Dedifferentiated amniotic fluid mesenchymal stem cell (primary cell): ENCODE results near the gene SLC5A3.

Source experiments
- DNase-seq: peaks from one replicate; pipeline ENCODE4 v3.0.0-alpha.2; 2016; ENCODE audit errors: extremely low spot score

SLC5A3 gene

DNA sequence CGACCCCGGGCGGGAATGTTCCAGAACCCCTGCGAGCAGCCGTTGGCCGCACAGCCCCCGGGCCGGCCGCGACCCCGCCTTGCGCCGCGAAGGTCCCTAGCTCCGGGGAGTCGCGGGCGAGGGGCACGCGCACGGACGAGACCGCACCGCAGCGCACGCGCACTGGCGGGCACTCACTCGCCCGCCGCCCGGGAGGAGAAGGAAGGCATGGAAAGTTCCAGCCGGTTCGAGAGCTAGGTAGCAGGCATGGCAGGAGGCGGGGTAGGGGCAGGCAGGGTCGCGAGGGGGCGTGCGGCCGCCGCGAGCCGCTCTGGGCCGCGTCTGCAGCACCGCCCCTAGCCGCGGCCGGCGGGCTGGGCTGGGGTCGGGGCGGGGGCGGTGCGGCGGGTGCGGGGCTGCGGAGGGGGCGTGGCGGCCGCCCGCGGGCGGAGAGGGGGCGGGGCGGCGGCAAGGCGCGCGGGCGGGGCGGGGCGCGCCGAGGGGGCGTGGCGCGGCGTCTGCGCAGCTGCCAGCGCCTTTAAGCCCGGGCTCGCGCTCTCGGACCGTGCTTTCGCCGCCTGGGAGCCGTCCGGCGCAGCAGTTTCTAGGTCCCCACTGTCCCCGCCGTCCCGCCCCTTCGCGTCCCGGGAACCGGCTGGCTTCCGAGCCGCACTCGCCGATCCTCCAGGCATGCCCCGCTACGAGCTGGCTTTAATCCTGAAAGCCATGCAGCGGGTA is at the start of gene SLC5A3, which contains the start of gene MRPS6:
TSS of gene SLC5A3 (plus strand) at position 547 of the 717 bp plus-strand sequence. CDS start 21,621 bp downstream, outside the sequence.
TSS of gene MRPS6 (plus strand) at position 547 of the 717 bp plus-strand sequence. CDS start at position 670, 123 bp downstream.
- DNase-seq = peak; percentile 66

- no peak for DNase-seq
Measured at GRCh38 chr21:34023691-34024373, 49.5 kb upstream of the SLC5A3 start.

DNA sequence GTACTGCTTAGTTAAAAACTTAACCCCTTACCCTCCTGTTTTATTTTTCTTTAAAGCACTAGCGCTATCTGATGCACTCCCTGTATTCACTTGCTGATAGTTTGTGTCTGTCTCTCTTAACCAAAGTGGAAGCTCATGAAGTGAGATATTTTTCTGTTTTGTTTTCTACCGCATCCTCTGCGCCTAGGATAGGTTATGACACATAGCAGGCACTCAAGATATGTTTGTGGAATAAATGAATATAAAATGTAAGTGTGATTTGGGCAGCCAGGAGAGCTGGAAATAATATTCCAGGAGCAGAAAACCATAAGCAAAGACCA is 49.0 kb upstream of the SLC5A3 start:
- no peak for DNase-seq

DNA sequence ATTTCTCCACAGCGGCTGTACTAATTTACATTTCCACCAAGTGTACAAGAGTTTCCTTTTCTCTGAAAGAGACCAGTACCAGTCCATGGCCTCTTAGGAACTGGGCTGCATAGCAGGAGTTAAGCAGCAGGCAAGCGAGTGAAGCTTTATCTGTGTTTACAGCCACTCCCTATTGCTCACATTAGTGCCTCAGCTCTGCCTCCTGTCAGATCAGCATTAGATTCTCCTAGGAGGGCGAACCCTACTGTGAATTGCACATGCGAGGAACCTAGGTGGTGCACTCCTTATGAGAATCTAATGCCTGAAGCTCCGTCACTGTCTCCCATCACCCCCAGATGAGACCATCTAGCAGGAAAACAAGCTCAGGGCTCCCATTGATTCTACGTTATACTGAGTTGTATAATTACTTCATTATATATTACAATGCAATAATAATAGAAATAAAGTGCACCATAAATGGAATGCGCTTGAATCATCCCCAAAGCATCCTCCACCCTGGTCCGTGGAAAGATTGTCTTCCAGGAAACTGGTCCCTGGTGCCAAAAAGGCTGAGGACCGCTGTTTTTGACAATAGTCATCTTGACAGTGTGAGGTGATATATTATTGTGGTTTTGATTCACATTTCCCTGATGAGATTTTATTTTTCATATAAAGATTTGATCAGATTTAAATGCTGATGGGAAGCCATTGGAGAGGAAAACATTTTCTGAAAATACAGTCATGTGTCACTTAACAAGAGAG is 45.5 kb upstream of the SLC5A3 start:
- DNase-seq = no peak

- peak; percentile 76 for DNase-seq
Measured at GRCh38 chr21:34029743-34030528, 43.4 kb upstream of the SLC5A3 start.

DNA sequence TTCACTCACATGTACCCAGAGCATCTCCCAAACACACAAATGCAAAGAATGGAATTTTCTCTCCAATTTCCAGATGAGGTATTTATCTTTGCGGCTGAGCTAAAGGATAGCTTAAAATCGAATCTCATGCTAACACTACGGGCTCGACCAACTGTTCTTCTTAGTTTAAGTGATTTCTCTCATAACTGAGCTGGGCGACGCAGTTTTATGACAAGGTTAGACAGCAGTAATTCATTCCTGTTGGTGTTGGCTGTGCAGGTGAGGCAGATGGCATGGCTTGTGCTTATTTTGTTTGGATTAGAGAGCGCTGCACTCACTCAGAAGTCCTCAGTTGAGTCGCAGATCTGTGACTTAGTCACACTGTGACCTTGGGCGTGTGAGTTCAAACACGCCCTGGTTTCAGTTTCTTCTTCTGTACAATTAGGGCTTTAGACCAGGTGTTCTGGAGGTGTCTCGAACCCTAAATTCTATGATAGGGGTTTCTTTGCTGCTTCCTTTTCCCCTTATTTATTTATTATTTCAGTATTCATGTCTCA is 41.5 kb upstream of the SLC5A3 start:
- no peak for DNase-seq

- DNase-seq = no peak
Measured at GRCh38 chr21:34034369-34035014, 38.9 kb upstream of the SLC5A3 start.

- no peak for DNase-seq
Measured at GRCh38 chr21:34035619-34036354, 37.6 kb upstream of the SLC5A3 start.

- no peak for DNase-seq
Measured at GRCh38 chr21:34037009-34037795, 36.2 kb upstream of the SLC5A3 start.

DNA sequence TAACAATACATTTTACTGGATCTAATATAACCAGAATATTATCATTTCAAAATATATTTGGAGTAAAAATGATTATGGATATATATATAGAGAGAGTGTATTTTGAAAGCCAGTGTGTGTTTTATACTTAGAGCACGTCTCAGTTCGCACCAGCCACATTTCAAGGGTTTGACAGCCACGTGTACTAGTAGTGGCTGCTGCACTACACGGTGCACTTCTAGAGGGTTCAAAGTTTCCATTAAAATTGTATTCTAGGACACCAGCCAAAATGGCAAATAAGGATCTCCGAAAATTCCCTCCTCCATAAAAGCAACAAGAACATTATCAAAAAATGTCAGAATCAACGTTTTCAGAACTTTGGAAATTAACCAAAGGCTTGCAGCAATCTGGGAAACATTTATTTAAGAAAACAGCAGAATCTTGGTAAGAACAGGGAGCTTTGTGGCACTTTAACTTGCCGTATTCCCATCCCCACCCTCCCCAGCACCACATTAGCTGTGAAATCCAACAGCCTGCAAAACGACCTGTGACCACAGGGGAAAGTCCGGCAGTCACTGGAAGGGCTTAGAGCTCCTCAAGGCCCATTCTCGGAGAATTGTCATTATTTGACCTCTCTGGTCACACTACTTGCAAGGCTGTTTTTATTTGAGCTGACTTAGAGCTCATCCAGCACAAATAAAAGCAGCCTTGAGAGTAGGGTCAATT is 33.5 kb upstream of the SLC5A3 start:
- DNase-seq = no peak

GRCh38 chr21:34042735-34043134 is 30.6 kb upstream of the SLC5A3 start:
- no peak for DNase-seq

GRCh38 chr21:34043333-34043732 is 30.0 kb upstream of the SLC5A3 start:
- DNase-seq = no peak

DNA sequence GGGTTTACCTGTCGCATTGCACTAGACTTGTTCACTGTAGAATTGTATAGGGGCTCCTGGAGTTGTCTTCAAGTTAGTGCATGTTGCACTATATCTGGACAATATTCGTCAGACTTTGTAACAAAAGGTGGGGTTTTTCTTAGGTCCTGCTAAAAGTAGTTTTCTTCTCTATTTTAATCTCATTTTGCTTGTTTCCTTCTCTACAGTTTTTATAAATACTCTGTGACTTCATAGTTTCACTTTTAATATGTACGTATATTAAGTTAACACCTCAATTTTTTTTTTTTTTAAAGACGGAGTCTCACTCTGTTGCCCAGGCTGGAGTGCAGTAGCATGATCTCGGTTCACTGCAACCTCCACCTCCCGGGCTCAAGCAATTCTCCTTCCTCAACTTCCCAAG is 26.5 kb upstream of the SLC5A3 start:
- no peak for DNase-seq

GRCh38 chr21:34047835-34048234 is 25.5 kb upstream of the SLC5A3 start:
- DNase-seq = no peak

- no peak for DNase-seq
Measured at GRCh38 chr21:34052171-34052570, 21.2 kb upstream of the SLC5A3 start.

GRCh38 chr21:34054259-34054658 is 19.1 kb upstream of the SLC5A3 start:
- no peak for DNase-seq

DNA sequence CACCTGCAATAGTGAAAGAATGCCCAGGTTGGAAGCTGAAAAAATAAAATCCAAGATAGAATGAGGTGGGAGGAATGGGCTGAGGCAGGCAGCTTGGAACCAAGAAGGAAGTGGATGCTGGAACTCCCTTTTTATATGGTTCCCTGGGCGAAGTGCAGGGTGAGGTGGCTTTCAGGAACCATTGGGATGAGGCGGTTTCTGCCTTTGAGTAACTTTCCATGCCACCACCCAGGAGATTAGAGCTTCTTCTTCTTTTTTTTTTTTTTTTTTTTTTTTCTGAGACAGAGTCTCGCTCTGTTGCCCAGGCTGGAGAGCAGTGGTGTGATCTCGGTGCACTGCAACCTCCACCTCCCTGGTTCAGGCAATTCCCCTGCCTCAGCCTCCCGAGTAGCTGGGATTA is 17.8 kb upstream of the SLC5A3 start:
- DNase-seq = no peak

DNA sequence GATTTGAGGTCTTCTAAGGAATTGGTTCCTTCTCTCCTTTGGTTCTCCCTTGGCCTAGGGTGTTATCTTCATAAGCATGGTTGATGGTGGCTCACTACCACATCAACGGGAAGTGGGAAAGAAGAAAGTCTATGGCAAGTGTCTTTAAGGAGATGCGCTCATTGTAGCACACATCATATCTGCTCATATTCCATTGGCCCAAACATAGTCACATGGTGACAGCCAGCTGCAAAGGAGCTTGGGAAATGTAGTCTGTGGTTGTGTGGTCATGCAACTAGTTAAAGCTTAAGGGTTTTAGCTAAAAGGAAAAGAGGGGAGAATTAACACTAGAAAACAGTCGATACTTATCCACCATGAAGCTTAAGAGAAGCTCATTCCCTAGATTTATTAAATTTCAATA is 11.4 kb upstream of the SLC5A3 start:
- DNase-seq = no peak

GRCh38 chr21:34065027-34065426 is 8.4 kb upstream of the SLC5A3 start:
- DNase-seq = no peak
